ENCODE data around the gene RAMP1.

The RAMP1 gene

GRCh38 chr2:237955640-237956401, 96.4 kb downstream of the RAMP1 start:
- no peak for DNase-seq

DNA sequence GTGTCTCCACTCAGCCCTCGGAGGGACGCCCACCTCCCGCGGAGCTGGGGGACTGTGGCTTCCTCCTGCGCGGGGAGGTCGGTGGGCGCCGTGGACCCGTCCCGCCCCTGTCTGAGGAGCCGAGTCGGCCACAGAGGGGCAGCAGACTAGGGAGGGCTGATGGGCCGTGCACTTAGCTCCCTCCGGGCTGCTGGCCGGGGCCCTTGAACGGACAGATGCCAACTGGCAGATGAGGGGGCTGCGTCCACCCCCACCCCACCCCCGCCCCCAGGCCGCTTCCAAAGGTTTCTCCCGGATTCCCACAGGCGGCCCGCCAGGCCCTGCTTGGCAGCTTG, 96.9 kb downstream of the RAMP1 start:
- DNase-seq, result no peak

- DNase-seq, result no peak
These were observed 102.2 kb downstream of the RAMP1 start for GRCh38 chr2:237961637-237962036.
